HG03558 (cell line): Measurements from ENCODE around the gene ADGRG3.

ENCODE experiments used
- ATAC-seq: cut with Tn5 transposase; IDR thresholded peaks from one replicate; pipeline ENCODE4 v1.9.1; 2021; ENCODE audit warnings: moderate number of reproducible peaks; ENCODE audit not compliant: unreplicated experiment; ENCODE audit errors: extremely low read depth

Gene ADGRG3

DNA sequence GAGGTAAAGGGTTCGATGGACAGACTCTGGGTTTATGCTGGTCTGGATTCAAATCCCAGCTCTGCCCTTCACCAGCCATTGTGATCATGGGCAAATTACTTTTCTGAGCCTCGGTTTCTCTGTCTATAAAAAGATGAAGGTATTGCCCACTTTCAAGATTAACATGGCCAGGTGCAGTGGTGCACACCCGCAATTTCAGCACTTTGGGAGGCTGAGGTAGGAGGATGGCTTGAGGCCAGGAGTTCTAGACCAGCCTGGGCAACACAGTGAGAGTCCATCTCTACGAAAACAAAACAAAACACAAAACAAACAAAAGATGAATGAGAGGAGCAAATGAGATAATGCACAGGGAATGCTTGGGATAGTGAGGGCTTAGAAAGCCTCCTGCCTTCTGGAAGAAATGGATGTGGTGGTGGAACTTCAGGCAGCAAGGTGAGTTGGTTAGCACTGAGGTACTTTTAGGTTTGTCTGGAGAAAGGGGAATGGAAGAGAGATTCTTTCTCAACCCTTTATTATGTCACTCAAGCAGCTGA, 8.5 kb downstream of the ADGRG3 start:
- ATAC-seq, result no peak

DNA sequence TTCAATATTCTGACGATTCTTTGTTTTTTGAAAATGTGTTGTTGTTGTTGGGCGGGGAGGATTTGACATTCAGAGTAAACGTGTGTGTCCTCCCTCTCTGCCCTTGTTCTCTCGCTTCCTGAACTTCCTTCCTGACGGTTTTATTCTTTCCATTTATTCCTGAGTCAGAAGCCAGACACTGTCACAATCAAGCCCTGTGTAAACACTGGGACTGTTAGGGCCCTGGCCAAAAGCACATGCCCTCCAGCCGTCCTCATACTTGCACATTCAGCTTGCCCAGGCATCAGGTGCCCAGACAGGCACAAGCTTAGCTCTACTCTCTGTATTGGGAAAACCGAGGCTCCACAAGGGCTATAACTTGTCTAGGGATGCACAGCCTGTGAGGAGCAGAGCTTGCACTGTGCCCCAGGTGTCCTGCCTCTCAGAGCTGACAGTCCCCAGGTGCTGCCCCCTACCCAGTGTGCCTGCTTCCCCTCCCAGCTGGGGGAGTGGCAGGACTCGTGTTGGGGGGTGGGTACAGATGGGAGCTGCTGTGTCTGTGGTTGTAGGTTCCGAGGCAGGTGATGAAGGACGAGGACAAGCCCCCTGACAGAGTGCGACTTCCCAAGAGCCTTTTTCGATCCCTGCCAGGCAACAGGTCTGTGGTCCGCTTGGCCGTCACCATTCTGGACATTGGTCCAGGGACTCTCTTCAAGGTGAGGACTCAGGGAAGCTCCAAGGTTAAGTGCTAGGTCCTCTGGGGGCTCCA, 9.7 kb downstream of the ADGRG3 start:
- ATAC-seq, result no peak

DNA sequence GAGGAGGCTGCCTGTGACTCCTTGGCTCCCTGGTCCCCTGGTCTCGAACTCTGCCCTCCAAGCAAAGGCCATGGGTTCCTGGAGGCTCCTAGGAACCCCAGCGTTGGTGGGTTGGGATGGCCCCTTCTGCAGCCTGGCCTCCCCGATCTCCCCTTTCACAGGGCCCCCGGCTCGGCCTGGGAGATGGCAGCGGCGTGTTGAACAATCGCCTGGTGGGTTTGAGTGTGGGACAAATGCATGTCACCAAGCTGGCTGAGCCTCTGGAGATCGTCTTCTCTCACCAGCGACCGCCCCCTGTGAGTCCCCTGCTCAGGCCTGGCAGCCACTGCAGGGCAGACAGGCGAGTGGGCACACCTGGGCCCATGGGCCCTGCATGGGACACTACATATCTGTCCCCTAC, 10.9 kb downstream of the ADGRG3 start:
- no peak for ATAC-seq

- ATAC-seq, result no peak
Observed at GRCh38 chr16:57679767-57680482, 11.8 kb downstream of the ADGRG3 start.

GRCh38 chr16:57680842-57681375, 12.8 kb downstream of the ADGRG3 start:
- no peak for ATAC-seq

DNA sequence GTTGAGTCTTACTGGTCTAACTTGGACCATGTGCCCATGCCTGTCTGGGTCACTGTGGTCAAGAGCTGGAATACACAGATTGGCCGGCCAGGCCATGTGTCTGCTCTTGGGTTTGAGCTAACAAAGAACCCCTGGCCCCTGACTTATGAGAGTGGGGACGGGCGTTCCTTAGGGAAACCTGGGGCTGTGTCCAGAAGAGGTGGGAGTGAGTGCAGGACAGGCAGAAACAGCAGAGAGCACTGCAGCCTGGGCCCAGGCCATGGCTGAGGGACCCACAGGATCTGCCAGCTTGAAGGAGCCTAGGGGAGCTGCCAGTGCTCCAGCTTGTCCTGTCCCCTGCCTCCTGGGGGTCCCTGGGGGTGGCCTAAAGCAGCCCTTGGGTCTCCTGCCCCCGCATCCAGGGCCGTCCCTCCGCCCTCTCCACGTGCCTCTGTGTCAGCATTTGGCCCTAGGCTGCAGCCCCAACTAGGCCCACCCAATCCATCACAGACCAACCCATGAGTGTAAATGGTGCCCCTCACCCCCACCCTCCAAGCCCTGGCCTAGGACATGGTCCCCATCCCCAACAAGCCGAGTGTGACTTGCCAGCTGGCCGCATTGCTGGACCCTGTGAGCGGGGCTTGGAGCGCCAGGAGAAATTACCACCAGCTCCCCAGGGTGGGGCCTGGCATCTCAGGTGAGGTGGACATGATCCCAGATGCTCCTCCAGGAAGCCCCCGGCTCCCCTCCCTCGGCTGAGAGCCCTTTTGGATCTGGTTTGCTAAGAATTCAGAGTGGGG, 14.0 kb downstream of the ADGRG3 start:
- no peak for ATAC-seq

GRCh38 chr16:57682809-57683635, 14.9 kb downstream of the ADGRG3 start:
- ATAC-seq, result no peak

DNA sequence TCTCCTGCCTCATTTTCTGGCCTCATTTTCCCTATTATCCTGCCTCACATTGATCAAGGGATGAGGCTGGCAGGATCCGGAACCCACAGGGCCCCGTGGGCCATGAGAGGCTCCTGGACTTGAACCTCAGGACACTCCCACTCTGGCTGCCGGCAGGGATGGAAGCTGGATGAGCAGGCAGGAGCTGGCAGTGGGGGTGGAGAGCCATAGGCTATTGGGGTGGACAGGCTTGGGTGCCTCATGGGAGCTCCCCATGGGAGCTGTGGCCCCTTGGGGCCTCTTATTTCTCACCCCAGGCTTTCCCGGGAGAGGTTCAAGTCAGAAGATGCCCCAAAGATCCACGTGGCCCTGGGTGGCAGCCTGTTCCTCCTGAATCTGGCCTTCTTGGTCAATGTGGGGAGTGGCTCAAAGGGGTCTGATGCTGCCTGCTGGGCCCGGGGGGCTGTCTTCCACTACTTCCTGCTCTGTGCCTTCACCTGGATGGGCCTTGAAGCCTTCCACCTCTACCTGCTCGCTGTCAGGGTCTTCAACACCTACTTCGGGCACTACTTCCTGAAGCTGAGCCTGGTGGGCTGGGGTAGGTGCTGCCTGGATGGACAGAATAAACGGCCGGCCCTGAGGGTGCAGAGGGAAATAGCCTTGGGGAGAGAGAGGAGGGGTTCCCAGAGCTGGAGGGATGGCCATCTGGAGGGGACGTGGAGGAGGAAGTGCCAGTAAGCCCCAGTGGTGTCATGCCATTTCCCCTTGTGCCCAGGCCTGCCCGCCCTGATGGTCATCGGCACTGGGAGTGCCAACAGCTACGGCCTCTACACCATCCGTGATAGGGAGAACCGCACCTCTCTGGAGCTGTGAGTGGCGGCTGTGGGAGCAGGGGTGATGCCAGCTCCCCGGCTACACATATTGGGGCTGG, 15.8 kb downstream of the ADGRG3 start:
- ATAC-seq, result no peak

GRCh38 chr16:57684626-57685358, 16.7 kb downstream of the ADGRG3 start:
- no peak for ATAC-seq

GRCh38 chr16:57685633-57686032, 17.5 kb downstream of the ADGRG3 start:
- ATAC-seq, result no peak

- ATAC-seq, result no peak
Observed at GRCh38 chr16:57686577-57686976, 18.5 kb downstream of the ADGRG3 start.

DNA sequence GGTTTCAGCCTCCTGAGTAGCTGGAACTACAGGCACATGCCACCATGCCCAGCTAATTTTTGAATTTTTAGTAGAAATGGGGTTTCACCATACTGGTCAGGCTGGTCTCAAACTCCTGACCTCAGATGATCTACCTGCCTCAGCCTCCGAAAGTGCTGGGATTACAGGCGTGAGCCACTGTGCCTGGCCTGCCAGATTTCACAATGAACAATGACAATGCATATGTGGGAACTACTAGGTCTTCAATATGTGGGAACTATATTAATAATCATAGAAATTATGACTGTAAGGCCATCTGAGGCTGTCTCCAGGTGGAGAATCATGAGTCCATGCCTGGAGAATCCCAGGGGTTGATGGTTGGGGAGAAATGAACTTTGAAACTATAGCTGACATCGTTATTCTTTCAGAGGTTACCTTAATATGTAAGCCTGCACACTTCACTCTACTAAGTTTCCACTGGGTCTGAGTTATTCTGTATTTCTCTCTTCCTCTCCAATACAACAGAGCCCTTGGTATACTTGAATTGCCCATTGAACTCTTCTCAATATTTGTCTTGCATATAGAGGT, 19.3 kb downstream of the ADGRG3 start:
- no peak for ATAC-seq

GRCh38 chr16:57688487-57688986, 20.4 kb downstream of the ADGRG3 start:
- no peak for ATAC-seq

- ATAC-seq, result no peak
Observed at GRCh38 chr16:57688987-57689761, 21.1 kb downstream of the ADGRG3 start.

DNA sequence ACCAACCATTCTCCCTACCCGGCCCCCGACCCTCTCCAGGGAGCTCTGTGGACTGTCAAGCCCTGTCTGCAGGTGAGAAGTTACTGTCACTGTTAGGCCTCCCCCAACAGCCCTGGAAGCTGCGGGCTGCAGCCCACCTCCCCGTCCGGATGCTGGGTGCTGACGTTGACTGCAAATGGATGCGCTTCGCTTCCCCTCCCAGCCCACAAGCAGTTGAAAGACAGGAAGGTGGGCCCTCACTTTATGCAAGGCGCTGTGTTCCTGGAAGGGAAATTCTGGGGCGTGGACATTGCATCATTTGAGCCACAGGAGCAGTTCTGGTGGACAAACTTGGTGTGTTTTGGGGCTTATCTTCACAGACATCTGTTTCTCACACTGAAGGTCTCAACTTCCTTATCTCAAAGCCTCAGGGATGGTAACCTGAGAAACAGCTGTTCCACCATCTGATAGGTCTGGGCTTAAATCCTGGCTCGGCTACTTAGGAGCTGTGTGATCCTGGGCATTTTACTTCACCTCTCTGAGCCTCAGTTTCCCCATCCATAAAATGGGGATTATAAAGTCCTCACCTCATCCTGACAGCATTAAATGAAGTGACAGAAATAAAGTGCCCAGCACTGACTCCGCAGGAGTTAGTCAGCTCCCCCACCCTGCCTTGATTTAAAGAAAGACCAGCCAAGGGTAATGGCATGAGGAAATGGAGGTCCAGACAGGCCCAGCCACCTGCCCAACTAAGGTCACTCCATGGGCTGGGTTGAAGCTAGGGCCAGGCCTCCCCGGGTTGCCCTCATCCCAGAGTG, 21.9 kb downstream of the ADGRG3 start:
- no peak for ATAC-seq
